ENCODE data around the gene PSMB2.
A peak's percentile ranks its signal among the peaks of the same experiment; 100 is the strongest.

Gene PSMB2

DNA sequence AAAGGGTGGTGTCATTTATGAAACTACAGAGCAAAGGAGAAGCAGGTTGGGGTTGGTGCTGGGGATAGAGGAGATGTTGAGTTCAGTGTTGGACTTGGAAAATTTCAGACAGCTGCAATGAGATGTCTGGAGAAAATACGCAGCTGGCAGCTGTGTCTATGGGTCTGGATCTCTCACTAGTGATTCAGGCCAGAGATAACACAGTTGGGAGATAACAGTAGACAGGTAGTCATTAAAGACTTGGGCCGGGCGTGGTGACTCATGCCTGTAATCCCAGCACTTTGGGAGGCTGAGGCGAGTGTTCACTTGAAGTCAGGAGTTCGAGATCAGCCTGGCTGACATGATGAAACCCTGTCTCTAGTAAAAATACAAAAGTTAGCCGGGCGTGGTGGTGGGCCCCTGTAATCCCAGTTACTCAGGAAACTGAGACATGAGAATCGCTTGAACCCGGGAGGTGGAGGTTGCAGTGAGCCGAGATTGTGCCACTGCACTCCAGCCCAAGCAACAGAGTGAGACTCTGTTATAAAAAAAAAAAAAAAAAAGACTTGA is 70.7 kb downstream of the PSMB2 start:
- DNase-seq = no peak

DNA sequence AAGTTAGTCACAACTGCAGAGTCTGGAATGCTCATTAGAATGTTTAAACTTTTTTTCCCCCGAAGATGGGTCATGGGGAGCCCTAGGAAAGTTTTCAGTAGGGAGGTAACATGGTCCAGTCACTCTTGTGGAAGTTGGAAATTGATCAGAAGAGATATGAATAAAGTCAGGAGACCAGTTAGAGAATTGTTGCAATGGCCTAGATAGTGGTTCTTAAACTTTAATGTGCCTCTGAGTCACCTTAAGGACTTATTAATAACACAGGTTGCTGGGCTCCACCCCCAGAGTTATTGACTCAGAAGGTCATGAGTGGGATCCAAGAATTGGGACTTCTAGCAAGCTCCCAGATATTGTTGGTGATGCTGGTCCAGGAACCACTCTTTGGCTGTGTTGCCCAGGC is 71.4 kb downstream of the PSMB2 start:
- DNase-seq = no peak

DNA sequence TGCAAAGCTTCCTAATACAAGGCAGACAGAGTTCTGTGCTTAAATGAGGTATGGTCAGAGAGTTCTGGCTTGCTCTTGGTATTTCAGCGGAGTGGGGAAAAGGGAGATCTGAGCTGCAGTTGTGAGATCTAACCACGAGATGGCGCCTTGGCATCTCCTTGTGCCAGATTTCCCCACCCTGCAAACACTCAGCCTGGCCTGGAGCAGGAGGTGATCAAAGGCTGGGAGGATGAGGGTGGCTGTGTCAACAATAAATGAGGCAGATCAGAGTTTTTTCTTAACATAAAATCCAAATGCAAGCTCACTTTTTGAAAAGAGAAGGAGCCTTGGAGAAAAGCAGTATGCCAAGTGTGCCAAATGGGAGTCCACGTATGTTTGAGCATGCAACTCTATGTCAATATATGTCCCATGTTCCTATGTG is 72.3 kb downstream of the PSMB2 start:
- DNase-seq = peak; percentile 75

DNA sequence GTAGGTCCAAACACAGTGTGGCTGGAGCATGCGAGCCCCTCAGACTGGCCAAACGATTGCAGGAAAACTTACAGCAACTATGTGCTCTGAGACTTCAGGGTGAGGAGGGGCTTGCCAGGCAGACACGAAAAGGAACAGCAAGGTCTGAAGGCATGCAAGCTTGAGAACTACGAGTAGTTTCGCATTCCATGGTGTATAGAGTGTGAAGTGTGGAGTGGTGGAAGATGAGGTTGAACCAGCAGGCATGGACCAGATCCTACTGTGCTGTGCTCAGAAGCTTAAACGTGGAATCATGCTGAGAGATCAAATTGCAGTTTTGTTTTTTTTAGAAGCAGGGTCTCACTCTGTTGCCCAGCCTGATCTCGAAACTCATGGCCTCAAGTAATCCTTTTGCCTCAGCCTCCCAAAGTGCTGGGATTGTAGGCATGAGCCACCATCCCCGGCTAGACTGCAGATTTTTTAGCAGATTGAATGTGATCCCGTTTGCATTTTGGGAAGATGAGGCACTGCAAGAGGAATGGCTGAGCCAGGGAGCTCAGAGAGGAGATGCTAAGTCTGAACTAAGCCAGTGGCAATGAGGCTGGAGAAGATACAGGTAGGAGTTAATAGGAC is 73.3 kb downstream of the PSMB2 start:
- no peak for DNase-seq

DNA sequence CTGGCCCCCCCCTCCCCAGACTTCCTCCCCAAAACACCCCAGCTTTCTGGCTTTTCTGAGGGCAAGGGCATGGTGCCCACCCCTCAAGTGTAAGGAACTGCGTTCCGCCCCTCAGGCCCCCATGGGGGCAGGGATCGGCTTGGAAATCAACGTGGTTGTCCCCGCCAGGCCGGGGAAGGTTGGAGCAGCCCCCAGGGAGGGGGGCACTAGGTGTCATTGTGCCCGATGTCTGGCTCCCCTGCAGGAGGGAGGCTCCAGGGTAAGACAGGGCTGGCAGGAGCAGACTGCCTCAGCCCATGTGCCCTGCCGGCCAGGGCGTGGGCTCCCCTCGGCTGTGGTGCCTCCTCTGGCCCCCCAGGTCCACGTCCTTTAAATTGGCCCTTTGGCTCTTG is 75.6 kb downstream of the PSMB2 start:
- DNase-seq = no peak

DNA sequence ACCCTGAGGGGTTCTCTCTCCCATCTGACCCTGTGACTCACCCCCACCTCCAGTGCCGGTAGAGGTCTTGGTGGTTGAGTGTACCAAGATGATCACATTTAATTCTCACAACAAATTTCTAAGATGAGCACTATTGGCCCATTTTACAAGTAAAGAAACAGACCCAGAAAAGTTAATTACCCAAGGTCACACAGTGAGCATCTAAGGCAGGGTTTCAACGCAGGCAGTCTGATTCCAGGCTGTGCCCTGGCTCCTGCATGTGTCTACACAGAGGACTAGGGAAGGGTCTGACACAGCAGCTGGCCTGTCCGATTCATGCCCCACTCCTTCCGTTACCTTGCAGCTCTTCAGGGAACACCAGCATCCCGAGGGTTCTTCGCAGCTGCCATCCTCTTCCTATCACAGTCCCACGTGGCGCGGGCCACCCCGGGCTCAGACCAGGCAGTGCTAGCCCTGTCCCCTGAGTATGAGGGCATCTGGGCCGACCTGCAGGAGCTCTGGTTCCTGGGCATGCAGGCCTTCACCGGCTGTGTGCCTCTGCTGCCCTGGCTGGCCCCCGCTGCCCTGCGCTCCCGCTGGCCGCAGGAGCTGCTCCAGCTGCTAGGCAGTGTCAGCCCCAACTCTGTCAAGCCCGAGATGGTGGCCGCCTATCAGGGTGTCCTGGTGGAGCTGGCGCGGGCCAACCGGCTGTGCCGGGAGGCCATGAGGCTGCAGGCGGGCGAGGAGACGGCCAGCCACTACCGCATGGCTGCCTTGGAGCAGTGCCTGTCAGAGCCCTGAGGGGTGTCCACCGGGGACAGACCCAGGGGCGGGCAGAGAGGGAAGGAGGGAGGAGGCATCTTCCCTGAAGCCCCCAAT is 76.2 kb downstream of the PSMB2 start:
- no peak for DNase-seq

DNA sequence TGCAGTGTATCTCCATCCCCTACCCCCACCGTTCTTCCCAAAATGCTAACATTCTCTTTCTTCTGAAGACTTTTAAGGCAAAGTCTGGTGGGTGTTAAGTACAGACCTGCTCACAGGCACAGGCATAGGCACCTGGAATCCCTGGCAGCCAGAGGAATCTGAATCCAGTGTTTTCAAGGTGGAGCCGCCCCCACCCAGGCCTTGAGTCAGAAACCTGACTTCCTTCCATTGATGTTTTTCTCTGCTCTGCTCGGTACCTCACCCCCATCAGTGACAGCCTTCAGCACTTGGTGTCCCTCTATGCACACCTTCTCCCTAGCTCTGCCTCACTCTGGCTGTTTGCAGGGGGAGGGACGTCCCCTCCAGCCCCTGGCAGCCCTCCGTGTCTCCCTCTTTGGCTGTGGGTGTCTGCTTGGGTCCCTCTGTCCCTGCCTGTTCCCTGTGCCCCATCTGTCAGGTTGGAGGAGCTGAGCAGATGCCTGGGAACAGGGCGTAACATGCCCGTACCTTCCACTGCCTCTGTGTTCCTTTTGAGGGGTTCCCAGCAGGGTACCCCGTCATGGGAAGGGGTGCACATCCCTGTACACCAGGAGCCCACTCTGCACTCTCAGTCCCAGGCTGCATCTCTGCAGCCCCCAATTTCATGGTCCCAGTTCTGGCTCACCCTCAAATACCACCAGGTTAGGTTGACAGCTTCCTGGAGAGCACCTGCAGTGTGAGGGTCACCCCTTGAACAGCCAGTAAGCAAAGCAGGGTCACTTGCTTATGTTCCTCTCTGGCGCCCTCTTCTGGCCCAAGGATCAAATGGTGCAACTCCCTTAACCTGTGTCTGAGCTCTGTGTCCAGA is 77.1 kb downstream of the PSMB2 start:
- peak; percentile 86 for DNase-seq

DNA sequence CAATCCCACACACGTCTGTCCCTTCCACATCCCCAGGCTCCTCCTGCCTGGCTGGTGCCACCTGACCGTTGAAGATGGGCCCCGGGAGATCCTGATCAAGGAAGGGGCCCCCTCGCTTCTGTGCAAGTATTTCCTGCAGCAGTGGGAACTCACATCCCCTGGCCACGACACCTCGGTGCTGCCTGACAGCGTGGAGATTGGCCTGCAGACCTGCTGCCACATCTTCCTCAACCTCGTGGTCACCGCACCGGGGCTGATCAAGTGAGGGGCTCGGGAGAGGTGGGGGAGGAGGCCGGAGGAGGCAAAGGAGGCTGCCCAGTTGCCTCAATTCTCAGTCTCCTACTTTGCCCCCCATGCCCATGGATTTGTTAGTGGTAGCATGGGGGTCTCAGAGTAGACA is 78.2 kb downstream of the PSMB2 start:
- DNase-seq = no peak

DNA sequence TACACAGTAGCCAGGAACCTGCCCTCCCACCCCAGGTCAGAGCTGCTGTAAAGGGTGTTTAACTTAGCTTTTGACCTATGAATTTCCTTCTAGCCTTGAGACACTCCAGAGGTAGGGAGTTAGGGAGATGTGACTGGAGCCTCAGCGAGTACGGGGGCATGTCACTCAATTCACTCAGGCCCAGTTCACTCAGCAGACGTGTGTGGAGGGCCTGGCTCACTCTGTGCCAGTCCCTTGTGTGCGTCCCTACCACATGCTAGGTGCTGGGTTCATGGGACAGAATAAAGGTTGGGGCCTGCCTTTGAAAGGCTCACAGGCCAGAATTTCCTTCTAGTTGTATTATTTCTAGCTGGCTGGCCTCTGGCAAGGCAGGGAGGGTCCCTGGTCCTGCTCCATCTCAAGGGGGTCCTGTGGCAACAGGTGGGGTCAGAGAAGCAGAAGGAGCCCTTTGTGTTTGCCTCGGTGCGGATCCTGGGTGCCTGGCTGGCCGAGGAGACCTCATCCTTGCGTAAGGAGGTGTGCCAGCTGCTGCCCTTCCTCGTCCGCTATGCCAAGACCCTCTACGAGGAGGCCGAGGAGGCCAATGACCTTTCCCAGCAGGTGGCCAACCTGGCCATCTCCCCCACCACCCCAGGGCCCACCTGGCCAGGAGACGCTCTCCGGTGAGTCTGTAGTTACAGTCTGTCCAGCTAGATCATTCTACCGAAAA is 79.2 kb downstream of the PSMB2 start:
- no peak for DNase-seq

DNA sequence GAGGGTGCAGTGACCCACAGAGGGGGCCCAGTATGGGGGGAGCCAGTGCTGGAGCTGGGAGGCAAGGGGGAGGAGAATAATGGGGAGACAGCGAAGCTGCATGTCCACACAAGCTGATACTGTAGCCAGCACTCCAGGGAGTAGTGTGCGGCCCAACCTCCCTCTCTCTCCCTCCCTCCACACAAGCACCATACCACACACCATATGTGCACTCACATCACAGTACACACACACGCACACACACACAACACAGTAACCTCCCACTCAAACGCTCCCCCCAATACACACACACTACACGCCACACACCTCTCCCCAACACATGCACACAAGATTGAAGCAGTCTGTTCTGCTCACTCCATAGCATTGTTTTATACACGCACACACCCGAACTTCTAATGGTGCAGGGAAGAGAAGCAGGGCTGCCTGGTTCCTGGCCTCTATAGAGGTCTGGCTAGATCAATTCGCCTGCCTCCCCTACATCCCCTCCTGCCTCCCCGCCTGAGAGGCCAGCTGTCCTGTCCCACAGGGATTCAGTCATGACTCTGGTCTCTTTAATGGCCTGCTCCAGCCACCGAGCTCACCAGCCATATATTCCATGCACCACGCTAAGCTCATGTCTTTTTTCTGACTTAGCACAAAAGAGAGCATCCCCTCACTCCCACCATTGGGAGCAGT is 79.9 kb downstream of the PSMB2 start:
- DNase-seq = no peak

DNA sequence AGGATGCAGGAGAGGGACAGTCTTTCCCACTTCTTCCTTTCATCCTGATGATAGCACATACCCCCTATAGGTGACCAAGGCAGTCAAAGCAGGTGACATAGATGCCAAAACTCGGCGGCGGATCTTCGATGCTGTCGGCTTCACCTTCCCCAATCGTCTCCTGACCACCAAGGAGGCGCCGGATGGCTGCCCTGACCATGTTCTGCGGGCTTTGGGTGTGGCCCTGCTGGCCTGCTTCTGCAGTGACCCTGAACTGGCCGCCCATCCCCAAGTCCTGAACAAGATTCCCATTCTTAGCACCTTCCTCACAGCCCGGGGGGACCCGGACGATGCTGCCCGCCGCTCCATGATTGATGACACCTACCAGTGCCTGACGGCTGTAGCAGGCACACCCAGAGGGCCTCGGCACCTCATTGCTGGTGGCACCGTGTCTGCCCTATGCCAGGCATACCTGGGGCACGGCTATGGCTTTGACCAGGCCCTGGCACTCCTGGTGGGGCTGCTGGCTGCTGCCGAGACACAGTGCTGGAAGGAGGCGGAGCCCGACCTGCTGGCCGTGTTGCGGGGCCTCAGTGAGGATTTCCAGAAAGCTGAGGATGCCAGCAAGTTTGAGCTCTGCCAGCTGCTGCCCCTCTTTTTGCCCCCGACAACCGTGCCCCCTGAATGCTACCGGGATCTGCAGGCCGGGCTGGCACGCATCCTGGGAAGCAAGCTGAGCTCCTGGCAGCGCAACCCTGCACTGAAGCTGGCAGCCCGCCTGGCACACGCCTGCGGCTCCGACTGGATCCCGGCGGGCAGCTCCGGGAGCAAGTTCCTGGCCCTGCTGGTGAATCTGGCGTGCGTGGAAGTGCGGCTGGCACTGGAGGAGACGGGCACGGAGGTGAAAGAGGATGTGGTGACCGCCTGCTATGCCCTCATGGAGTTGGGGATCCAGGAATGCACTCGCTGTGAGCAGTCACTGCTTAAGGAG is 80.8 kb downstream of the PSMB2 start:
- no peak for DNase-seq

DNA sequence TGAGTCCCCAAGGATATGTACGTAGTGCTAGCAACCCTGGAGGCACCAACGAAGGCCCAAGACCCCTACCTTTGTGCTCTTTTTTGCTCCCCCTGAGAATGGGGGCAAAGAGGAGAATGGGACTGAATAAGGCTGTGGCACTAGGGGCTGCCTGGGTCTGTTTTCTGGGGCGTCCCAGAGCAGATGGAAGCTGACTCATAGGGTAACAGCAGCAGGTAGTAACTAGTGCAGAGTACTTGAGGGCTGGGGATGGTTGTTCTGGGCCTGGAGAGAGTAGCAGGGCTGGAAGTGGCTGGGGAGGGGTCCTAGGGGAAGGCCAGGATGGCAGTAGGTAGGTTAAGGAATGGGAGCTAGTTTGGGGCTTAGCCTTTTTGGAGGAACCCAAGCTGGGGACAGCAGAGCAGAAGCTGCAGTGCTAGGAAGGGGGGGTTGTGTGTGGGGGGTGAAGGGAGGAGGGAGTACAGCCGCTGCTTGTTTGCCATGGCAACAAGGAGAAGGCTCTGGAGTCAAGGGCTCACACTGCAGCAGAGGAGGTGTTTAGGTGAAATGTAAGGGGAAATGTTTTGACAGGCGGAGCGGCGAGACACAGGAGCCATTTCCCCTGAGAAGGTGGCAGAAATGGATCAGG is 81.9 kb downstream of the PSMB2 start:
- peak; percentile 21 for DNase-seq

DNA sequence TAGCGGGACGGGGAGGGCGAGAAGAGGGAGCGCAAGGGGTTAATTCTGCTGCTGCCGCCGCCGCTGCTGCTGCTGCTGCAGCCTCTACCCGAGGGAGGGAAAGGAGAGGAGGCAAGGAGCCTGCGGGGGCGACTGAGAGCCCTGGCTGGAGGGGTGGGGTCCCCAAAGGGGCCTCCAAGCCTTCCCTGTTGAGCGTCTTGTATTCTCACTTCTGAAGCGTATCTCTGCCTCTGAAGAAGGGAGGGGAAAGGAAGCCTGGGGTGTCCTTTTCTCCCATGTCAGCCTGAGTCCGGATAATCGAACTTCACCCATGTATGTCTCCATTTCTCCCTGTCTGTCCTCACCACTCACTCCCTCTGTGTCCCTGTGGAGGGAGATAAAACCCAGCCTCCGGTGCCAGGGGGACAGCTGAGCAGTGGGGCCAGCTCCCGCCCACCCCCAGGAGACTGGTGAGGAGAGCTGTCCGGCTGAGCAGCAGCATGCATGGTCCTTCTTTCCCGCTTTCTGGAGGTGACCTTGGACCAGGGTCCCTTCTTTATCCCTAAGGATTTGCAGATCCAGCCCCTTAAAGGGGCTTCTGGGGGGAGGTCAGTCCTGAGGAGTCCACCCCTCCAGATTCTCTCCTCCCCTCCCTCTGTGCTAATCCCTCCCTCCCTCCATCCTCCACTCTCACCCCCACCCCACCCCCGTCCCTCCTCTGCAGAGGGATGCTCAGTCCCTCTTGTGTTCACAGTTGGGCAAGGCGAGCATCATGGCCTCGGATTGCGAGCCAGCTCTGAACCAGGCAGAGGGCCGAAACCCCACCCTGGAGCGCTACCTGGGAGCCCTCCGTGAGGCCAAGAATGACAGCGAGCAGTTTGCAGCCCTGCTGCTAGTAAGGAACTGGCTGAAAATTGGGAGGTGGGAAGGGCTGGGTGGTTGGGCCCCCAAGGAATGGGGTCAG is 82.7 kb downstream of the PSMB2 start:
- peak; percentile 18 for DNase-seq

DNA sequence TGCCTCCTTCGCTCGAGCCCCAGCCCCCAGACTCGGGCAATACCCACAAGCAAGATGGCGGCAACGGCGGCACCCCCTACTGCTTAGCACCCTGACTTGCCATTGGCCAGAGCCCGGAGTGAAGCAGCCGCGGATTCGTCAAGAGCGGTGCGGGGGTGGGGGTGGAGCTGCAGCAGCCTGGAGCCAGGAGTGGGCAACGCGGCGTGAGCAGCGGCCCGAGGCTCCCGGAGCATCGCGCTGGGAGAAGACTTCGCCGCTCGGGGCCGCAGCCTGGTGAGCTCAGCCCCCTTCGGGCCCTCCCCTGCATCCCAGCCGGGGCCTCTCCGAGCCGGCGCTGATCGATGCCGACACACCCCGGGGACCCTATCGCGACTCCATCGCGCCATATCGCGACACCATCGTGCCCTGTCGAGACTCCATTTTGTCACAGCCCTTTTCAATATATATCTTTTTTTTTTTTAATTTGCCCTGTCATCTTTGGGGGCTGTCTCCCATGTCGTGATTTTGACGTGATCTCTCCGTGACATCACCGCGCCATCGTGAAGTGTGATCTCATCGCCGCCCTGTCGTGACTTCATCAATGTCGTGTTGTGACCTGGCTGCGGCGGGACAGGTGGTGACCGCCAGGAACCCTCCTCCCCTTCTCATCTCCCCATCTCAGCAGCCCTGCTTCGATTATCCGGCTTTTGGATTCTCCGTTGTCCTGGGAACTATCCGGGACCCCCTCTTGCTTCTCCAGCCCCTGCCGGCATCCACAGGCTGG is 83.5 kb downstream of the PSMB2 start, which contains the start of gene NCDN:
Gene NCDN, plus strand, starts transcription at position 189 of the 763 bp plus-strand sequence. Its CDS starts 392 bp downstream, at position 581.
- DNase-seq = peak; percentile 98

DNA sequence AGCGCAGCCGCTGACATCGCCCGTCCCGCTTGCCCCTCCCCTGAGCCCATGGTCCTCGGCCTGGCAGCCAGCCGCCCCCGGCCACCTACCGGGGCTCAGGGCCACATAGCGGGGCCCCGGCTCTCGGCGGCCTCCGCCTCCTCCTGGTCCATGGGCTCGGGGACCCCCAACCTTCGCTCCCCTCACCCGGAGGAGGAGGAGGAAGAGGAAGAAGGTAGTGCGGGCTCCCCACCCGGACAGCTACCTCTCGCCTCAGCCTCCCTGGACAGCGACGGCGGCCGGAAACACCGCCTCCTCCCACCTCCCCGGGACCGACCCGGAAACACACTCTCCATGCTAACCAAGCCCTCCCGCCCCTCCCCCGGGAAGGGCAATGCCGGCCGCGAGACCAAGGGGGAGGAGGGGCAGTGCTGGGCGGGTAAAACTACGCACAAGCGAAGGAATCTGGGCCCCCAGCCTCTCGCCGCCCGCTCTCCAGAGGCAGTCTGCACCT is 84.2 kb downstream of the PSMB2 start, which contains the start of gene KIAA0319L:
Gene KIAA0319L, minus strand, starts transcription at position 286 of the 493 bp plus-strand sequence. CDS start 2,912 bp downstream, outside the sequence.
- peak; percentile 87 for DNase-seq

DNA sequence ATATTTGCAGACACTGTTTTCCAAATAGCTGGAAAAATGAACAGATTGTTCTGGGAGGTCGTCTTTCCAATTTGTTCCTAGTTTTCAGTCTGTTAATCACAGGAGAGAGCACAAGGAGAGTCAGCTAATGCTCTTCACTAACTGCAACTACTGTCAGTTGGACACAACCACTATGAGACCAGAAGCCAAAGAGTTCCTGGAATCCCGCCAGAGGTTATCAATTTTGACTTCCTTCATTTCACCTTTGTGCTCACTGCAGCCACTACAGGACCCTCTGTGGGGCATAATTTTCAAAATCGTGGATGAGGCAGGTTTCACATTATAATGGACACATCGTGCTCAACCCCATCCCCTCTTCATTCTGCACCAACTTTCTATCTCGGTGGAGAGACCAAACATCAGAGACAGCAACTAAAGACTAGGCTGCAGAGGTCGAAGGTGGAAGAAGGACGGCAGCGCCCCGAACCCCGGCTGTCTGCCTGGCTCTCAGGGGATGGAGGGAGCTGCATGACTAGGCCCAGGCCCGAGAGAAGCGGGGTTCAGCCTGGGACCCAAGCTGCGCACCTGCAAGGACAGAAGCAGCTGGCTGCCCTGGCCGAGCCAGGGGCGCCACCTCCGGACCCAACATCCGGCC is 84.7 kb downstream of the PSMB2 start:
- peak; percentile 32 for DNase-seq
